Measurements from ENCODE around the gene AR.

The AR gene

GRCh38 chrX:67673741-67674274 is 130.0 kb downstream of the AR start:
- TF ChIP-seq JUND (IDR thresholded peaks at IDR 0.05; ENCODE audit: low read depth) = no peak
- in situ Hi-C loops (cut with HindIII; ENCODE audit: low pct_unique_long_range_greater_than_20kb, low sequenced_read_pairs) = no loop called here
- DNase-seq (ENCODE audit: low read depth in 1 of 2, low spot score in 1 of 2) = no peak

DNA sequence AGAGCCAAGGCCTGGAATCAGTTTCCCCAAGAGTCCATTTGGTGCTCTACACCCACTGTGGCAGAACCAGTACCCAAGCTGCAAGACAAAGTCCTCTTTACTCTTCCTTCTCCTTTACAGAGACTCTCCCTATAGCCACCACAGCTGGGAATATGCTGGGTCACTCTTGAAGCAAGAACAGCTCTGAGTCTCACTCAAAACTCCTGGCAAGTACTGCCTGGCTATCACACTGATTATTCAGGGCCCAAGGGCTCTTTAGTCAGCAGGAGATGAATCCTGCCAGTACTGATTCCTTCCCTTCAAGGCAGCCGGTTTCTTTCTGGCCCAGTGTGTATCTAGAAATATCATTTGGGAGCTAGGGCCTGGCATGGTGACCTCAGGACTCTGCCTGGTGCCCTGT is 130.9 kb downstream of the AR start:
- TF ChIP-seq JUND (IDR thresholded peaks at IDR 0.05; ENCODE audit: low read depth) = no peak
- in situ Hi-C loops (cut with HindIII; ENCODE audit: low pct_unique_long_range_greater_than_20kb, low sequenced_read_pairs) = no loop called here
- DNase-seq (ENCODE audit: low read depth in 1 of 2, low spot score in 1 of 2) = no peak

DNA sequence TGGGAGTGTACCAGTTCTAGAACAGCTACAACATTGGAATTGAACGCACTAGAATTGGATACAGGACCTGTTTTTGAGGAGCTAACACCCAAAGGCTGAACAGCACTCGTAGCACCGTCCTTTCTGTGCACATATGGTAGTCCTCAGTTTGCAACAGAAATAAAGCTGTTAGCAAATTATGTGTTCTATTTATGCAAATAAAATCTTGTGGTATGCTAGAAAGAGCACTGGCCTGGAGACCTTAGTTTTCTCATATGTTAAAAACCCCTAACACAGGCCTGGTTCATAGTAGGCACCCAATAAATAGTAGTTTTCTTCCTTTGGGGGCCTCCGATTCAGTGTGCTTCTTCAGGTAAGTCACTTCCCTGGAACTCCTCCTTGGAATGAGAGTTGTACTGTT is 140.3 kb downstream of the AR start:
- in situ Hi-C loops (cut with HindIII; ENCODE audit: low pct_unique_long_range_greater_than_20kb, low sequenced_read_pairs) = no loop called here
- no peak for TF ChIP-seq JUND (IDR thresholded peaks at IDR 0.05; ENCODE audit: low read depth)
- DNase-seq (ENCODE audit: low read depth in 1 of 2, low spot score in 1 of 2) = no peak

GRCh38 chrX:67692246-67692645 is 148.4 kb downstream of the AR start:
- in situ Hi-C loops (cut with HindIII; ENCODE audit: low pct_unique_long_range_greater_than_20kb, low sequenced_read_pairs) = no loop called here
- no peak for TF ChIP-seq JUND (IDR thresholded peaks at IDR 0.05; ENCODE audit: low read depth)
- no peak for DNase-seq (ENCODE audit: low read depth in 1 of 2, low spot score in 1 of 2)

GRCh38 chrX:67693928-67694327 is 150.1 kb downstream of the AR start:
- TF ChIP-seq JUND (IDR thresholded peaks at IDR 0.05; ENCODE audit: low read depth) = no peak
- in situ Hi-C loops (cut with HindIII; ENCODE audit: low pct_unique_long_range_greater_than_20kb, low sequenced_read_pairs) = no loop called here
- DNase-seq (ENCODE audit: low read depth in 1 of 2, low spot score in 1 of 2) = no peak

DNA sequence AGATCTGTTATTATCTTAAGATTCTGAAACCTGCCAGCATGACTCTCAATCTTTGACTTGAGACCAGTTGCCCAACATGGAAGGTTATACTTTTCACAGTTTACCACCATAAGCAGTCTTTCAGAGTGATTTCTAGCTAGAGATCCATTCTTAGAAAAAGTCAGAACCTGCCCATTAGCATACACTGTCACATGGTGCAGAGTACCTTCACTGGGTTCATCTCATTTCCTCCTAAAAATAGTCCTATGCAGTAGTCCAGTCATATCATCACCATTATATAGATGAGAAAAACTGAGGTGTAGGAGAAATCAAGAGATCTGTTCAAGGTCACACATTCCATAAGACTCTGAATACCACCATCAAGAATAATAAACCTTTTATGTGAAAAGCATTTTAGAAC is 153.6 kb downstream of the AR start:
- in situ Hi-C loops (cut with HindIII; ENCODE audit: low pct_unique_long_range_greater_than_20kb, low sequenced_read_pairs) = no loop called here
- DNase-seq (ENCODE audit: low read depth in 1 of 2, low spot score in 1 of 2) = no peak
- TF ChIP-seq JUND (IDR thresholded peaks at IDR 0.05; ENCODE audit: low read depth) = no peak

GRCh38 chrX:67700602-67701001 is 156.8 kb downstream of the AR start:
- in situ Hi-C loops (cut with HindIII; ENCODE audit: low pct_unique_long_range_greater_than_20kb, low sequenced_read_pairs) = no loop called here
- TF ChIP-seq JUND (IDR thresholded peaks at IDR 0.05; ENCODE audit: low read depth) = peak; percentile 56; the same call in 1 of the 2 replicates
- DNase-seq (ENCODE audit: low read depth in 1 of 2, low spot score in 1 of 2) = peak in 1 of 2 experiments; percentile 79

GRCh38 chrX:67714004-67714403 is 170.2 kb downstream of the AR start:
- in situ Hi-C loops (cut with HindIII; ENCODE audit: low pct_unique_long_range_greater_than_20kb, low sequenced_read_pairs) = no loop called here
- no peak for TF ChIP-seq JUND (IDR thresholded peaks at IDR 0.05; ENCODE audit: low read depth)
- DNase-seq (ENCODE audit: low read depth in 1 of 2, low spot score in 1 of 2) = no peak

DNA sequence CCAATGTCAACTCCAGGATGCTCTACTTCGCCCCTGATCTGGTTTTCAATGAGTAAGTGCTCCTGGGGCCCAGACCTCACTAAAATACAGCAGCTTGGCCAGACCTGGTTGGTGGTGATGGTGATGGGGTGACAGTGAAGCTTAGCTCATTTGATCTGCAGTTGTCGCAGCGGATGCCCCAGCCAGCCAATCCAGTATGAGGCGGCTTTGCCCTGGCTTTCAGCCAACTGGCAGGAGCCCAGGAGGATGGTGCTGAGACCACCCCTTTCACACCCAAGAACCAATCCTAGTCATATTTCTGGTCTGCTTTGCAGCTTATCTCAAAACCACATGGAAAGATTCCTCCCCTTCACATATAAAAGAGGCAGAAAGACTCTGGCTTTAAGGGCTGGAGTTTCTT is 173.8 kb downstream of the AR start:
- TF ChIP-seq JUND (IDR thresholded peaks at IDR 0.05; ENCODE audit: low read depth) = no peak
- in situ Hi-C loops (cut with HindIII; ENCODE audit: low pct_unique_long_range_greater_than_20kb, low sequenced_read_pairs) = no loop called here
- DNase-seq (ENCODE audit: low read depth in 1 of 2, low spot score in 1 of 2) = no peak

GRCh38 chrX:67718926-67719325 is 175.1 kb downstream of the AR start:
- no peak for DNase-seq (ENCODE audit: low read depth in 1 of 2, low spot score in 1 of 2)
- TF ChIP-seq JUND (IDR thresholded peaks at IDR 0.05; ENCODE audit: low read depth) = no peak
- in situ Hi-C loops (cut with HindIII; ENCODE audit: low pct_unique_long_range_greater_than_20kb, low sequenced_read_pairs) = no loop called here

GRCh38 chrX:67720344-67720743 is 176.5 kb downstream of the AR start:
- in situ Hi-C loops (cut with HindIII; ENCODE audit: low pct_unique_long_range_greater_than_20kb, low sequenced_read_pairs) = no loop called here
- DNase-seq (ENCODE audit: low read depth in 1 of 2, low spot score in 1 of 2) = no peak
- TF ChIP-seq JUND (IDR thresholded peaks at IDR 0.05; ENCODE audit: low read depth) = no peak

DNA sequence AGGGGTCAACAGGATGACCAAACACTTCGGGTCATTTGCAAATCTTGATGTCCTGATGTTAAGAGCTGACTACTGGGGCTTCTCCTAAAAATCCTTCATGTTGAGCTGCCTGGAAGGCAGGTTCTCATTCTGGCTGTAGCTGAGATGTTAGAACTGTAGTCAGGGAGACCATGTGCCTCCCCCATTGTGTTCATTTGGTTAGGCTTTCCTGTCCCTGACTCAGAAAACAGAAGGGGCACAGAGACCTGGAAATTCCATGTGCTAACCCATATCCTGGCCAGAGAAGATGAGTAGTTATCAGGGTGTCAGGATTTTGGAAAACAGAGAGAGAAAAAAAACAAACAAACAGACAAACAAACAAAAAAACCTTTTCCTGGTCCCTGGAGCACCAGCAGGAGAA is 177.5 kb downstream of the AR start:
- in situ Hi-C loops (cut with HindIII; ENCODE audit: low pct_unique_long_range_greater_than_20kb, low sequenced_read_pairs) = no loop called here
- no peak for TF ChIP-seq JUND (IDR thresholded peaks at IDR 0.05; ENCODE audit: low read depth)
- DNase-seq (ENCODE audit: low read depth in 1 of 2, low spot score in 1 of 2) = no peak

DNA sequence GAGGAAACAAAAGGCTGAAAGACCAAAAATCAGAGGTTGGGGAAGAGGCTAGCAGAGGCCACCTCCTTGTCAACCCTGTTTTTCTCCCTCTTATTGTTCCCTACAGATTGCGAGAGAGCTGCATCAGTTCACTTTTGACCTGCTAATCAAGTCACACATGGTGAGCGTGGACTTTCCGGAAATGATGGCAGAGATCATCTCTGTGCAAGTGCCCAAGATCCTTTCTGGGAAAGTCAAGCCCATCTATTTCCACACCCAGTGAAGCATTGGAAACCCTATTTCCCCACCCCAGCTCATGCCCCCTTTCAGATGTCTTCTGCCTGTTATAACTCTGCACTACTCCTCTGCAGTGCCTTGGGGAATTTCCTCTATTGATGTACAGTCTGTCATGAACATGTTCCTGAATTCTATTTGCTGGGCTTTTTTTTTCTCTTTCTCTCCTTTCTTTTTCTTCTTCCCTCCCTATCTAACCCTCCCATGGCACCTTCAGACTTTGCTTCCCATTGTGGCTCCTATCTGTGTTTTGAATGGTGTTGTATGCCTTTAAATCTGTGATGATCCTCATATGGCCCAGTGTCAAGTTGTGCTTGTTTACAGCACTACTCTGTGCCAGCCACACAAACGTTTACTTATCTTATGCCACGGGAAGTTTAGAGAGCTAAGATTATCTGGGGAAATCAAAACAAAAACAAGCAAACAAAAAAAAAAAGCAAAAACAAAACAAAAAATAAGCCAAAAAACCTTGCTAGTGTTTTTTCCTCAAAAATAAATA is 179.9 kb downstream of the AR start:
- in situ Hi-C loops (cut with HindIII; ENCODE audit: low pct_unique_long_range_greater_than_20kb, low sequenced_read_pairs) = no loop called here
- no peak for TF ChIP-seq JUND (IDR thresholded peaks at IDR 0.05; ENCODE audit: low read depth)
- peak in 1 of 2 experiments; percentile 23 for DNase-seq (ENCODE audit: low read depth in 1 of 2, low spot score in 1 of 2)
